A549 treated with AZD9567 at 1 μM for 4 hours (cell line): ENCODE data around the gene MBLAC2. TPM values are rescaled to one million over a fixed set of nuclear protein-coding genes. Genes with fewer than 3 reads are reported as not detected.

Experiments
- total RNA-seq: library from RNA; stranded (reverse); fragments of 200-300 nt; extraction: Qiagen RNA extraction; gene quantifications from 5 replicates; pipeline ENCODE4 v1.2.3, GENCODE V29; 2022; ENCODE audit not compliant: insufficient read depth

MBLAC2 gene
- 2.3 to 3.5 TPM (median 3.1 TPM) in 5 replicates for total RNA-seq

DNA sequence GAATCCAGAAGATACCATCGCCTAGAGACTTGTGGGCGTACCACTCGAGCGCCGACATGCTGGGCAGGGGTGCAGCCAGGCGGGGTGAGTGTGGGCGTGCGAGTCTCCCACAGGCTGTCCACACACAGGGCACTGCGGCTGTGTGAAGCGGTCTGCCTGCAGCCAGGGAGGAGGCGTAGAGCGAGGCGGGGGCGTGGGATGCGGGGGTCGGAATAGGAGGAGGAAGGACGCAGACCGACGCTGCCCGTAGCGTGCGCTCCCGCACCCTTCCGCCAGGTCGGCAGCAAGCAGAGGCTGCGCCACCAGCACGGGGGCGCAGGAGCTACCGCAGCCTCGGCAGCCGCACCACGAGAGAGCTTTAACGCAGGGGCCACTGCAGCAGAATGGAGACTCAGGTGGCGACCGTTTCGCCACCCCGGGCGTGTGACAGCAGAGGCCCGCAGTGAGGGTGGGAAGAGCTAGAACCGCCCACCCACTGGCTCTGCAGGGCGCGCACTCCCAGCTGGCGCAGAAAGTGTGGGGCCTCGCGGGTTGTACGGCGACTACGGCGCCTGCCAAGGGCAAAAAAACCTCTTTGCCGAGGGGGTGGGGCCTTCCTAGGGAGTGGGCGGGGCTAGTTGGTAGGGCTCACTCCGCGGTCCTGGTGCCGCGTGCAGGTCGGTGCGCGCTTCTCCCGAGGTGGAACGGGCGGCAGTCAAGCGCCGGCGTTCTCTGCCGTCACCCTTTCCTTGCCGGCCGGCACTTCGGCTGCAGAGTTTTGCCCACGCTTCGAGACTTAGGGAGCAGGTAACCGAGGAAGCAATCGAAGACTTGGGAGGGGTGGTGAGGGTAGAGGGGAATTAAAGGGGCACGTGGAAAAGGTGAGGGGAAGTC, at the start of gene MBLAC2, which contains the start of gene POLR3G:
MBLAC2 (minus strand) TSS at position 537 of the 873 bp plus-strand sequence; CDS start at position 58, 479 bp downstream.
POLR3G (plus strand) TSS at position 630 of the 873 bp plus-strand sequence. CDS start 10,704 bp downstream, outside the sequence.

DNA sequence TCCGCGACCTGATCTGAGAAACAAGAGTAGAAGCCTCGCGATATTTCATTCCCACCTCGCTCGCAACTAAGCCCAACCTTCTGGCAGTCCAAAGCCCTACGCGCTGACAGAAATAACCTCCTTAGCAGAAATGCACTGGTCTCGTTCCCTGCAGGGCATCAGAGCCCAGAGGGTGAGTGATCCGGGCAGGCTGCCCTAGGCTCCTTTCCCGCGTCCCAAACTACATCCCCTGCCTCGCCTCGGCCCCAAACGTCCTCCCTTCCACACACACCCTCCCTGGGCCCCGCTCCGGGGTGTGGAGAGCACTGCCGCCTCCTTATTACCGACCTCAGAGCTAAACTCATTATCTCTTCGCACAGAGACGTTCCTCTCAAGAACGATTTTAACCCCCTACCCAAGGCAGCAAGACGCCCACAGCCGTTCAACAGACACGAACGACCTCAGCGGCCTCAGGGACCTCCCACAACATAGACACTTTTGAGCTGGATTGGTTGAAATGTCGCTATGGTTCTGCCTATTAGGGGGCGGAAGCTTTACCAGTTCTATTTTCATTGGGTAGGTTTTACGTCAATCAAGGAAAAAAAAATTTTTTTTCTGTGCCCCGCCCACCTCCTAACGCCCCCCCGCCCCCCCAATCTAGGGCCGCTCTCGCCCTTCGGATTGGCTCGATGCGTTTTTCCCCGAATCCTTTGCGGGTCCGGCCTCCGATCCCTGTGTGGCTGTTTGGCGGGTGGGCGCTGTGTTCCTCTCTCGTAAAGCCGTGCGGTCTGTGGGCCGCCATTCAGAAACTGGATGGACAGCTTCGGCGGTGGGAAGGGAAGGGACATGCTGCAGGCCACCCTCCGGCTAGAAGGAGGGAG, 65.0 kb downstream of the MBLAC2 start, which contains the start of gene CETN3:
CETN3 (minus strand) TSS at position 439 of the 860 bp plus-strand sequence; CDS start at position 344, 95 bp downstream.

Other genes with a start within 250 kb of the MBLAC2 start
- gene CETN3, start 65.0 kb downstream of the MBLAC2 start, total RNA-seq: 18.9 to 38.2 TPM (median 23.4 TPM) in 5 replicates
- 9.2 to 18.0 TPM (median 15.5 TPM) in 5 replicates for gene POLR3G, start 93 bp upstream of the MBLAC2 start, total RNA-seq
- 8.3 to 15.0 TPM (median 10.7 TPM) in 5 replicates for gene LYSMD3, start 54.8 kb upstream of the MBLAC2 start, total RNA-seq
- gene ADGRV1, start 84.0 kb upstream of the MBLAC2 start, total RNA-seq: 0.51 to 0.90 TPM (median 0.58 TPM) in 4 of 5 replicates, not detected in the other